Panc1 (cell line): ENCODE data around the gene ZNF74.

Source experiments
- CTCF ChIP-seq: fragments of 450-650 bp; IDR thresholded peaks from 2 replicates; pipeline ENCODE4 v1.5.1; 2017; ENCODE audit warnings: mild to moderate bottlenecking
- POLR2AphosphoS5 ChIP-seq: IDR thresholded peaks from 2 replicates; pipeline ENCODE4 v1.6.1; 2012; ENCODE audit warnings: mild to moderate bottlenecking, low read depth, low read length, moderate library complexity

- no peak for TF ChIP-seq CTCF
- TF ChIP-seq POLR2AphosphoS5 = no peak
Observed at GRCh38 chr22:20434264-20434751, 40.4 kb downstream of the ZNF74 start.
